ENCODE results near the gene CHN2.

CHN2 gene

GRCh38 chr7:29162577-29162976, 32.0 kb upstream of the CHN2 start:
- DNase-seq (ENCODE audit: extremely low spot score), result no peak
- CTCF ChIA-PET, result no interaction called here
- POLR2A ChIA-PET, result no interaction called here
- TF ChIP-seq, protein P1, sequence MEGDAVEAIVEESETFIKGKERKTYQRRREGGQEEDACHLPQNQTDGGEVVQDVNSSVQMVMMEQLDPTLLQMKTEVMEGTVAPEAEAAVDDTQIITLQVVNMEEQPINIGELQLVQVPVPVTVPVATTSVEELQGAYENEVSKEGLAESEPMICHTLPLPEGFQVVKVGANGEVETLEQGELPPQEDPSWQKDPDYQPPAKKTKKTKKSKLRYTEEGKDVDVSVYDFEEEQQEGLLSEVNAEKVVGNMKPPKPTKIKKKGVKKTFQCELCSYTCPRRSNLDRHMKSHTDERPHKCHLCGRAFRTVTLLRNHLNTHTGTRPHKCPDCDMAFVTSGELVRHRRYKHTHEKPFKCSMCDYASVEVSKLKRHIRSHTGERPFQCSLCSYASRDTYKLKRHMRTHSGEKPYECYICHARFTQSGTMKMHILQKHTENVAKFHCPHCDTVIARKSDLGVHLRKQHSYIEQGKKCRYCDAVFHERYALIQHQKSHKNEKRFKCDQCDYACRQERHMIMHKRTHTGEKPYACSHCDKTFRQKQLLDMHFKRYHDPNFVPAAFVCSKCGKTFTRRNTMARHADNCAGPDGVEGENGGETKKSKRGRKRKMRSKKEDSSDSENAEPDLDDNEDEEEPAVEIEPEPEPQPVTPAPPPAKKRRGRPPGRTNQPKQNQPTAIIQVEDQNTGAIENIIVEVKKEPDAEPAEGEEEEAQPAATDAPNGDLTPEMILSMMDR (IDR thresholded peaks at IDR 0.05; ENCODE audit: control extremely low read depth, extremely low read depth, low read depth, missing control alignments), result no peak

DNA sequence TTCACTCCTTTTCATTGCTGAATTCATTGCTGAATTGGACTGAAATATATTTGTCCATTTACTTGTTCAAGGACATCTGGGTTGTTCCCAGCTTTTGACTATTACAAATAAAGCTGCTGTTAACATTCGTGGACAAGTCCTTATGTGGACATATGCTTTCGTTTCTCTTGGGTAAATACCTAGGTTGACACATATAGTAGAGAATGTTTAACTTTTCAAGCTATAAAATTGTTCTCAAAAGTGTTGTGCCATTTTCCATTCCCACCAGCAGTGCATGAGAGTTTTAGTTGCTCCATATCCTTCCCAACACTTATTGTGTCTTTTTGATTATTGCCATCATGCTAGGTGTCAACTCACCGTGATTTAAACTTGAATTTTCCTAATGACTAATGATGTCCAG, 30.7 kb upstream of the CHN2 start:
- POLR2A ChIA-PET, result no interaction called here
- TF ChIP-seq, protein P1 (IDR thresholded peaks at IDR 0.05; ENCODE audit: control extremely low read depth, extremely low read depth, low read depth, missing control alignments), result no peak
- no peak for DNase-seq (ENCODE audit: extremely low spot score)
- CTCF ChIA-PET, result no interaction called here

- CTCF ChIA-PET, result interaction anchor here (1.4 kb wide), 1 partner anchor 11 kb away, joined by 7 read pairs; no protein-coding TSS in a partner anchor
These were observed 26.9 kb upstream of the CHN2 start for GRCh38 chr7:29167721-29168120.

DNA sequence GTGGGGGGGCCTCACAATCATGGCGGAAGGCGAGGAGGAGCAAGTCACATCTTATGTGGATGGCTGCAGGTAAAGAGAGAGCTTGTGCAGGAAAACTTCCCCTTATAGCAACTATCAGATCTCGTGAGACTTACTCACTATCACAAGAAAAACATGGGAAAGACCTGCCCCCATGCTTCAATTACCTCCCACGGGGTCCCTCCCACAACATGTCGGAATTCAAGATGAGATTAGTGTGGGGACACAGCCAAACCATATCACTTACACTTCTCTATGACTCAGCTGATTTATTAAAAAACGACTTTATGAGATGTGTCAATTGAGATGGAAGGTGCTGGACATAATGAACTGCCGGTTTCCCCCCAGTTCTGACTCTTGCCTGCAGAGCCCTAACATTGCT, 23.8 kb upstream of the CHN2 start:
- POLR2A ChIA-PET, result no interaction called here
- TF ChIP-seq, protein P1 (IDR thresholded peaks at IDR 0.05; ENCODE audit: control extremely low read depth, extremely low read depth, low read depth, missing control alignments), result no peak
- CTCF ChIA-PET, result interaction anchor here (1.4 to 1.5 kb wide), 2 partner anchors 14 to 19 kb away, joined by 5 to 6 read pairs; no protein-coding TSS in a partner anchor
- DNase-seq (ENCODE audit: extremely low spot score), result no peak

More at GRCh38 chr7:29167721-29168120, 26.9 kb upstream of the CHN2 start:
- POLR2A ChIA-PET, result no interaction called here
- DNase-seq (ENCODE audit: extremely low spot score), result no peak
- TF ChIP-seq, protein P1 (IDR thresholded peaks at IDR 0.05; ENCODE audit: control extremely low read depth, extremely low read depth, low read depth, missing control alignments), result no peak

GRCh38 chr7:29173458-29173857, 21.1 kb upstream of the CHN2 start:
- DNase-seq (ENCODE audit: extremely low spot score), result no peak
- TF ChIP-seq, protein P1 (IDR thresholded peaks at IDR 0.05; ENCODE audit: control extremely low read depth, extremely low read depth, low read depth, missing control alignments), result no peak
- ChIA-PET POLR2A (no interaction called here), CTCF (interaction anchor here (1.3 to 2.5 kb wide), 2 partner anchors 17 to 19 kb away, joined by 4 to 8 read pairs; no protein-coding TSS in a partner anchor)

GRCh38 chr7:29177963-29178600, 16.5 kb upstream of the CHN2 start:
- TF ChIP-seq, protein P1 (IDR thresholded peaks at IDR 0.05; ENCODE audit: control extremely low read depth, extremely low read depth, low read depth, missing control alignments), result no peak
- ChIA-PET POLR2A (no interaction called here), CTCF (interaction anchor here (0.8 to 2.7 kb wide), 2 partner anchors 9 to 11 kb away, joined by 3 to 20 read pairs; no protein-coding TSS in a partner anchor)
- DNase-seq (ENCODE audit: extremely low spot score), result no peak

Data from GM10248 (cell line).